ENCODE results near the gene TKTL1.

TKTL1 gene

DNA sequence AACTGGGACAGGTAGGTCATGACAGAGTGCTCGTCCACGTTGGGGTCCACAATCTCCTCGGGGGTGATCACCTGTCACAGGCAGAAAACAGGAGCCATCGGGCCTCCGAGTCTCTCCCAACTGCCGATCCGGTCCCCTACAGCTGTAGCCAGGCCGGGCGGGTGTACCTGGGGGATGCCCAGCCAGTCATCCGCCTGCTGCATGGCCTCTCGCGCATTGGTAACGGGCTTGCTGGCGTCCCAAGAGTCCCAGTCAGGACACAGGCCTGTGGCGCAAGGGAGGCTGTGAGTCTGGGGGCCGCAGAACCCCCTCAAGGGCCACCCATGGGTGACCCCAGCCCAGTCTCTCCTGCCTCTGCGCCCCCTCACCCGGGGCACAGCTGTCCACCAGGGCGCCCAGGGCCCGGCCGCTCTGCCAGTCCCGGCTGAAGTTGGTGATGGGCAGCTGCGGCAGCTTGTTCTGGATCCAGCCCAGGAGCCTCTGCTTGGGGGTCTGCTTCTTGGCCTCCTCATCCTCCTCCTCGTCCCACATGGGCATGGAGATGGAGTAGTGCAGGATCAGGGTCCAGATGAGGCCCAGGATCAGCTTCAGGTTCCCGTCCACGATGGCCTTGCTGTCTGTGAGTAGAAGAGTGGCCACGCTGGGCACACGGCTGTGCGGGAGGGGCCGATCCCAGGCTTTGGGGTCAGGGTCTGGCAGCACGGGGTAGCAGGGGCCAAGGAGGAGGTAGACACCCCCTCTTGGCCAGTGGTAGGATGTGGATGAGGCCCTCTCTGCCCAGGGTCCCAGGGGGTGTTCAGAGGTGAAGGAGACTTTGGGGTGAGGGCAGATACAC lies 72.1 kb downstream of the TKTL1 start:
- Mint-ChIP-seq H3K27ac (peak overlapping the region; percentile 90), H3K36me3 (ENCODE audit: low read depth) (peaks cover 42% of the 10 kb centered on the region), H3K9me3 (no peaks in the 10 kb centered on the region), H3K4me3 (peak overlapping the region; percentile 90), H3K27me3 (ENCODE audit: low read depth) (no peaks in the 10 kb centered on the region), H3K4me1 (ENCODE audit: low read depth) (peaks cover 14% of the 10 kb centered on the region)
- DNase-seq (ENCODE audit: low spot score): no peak

- Mint-ChIP-seq H3K4me1 (ENCODE audit: low read depth) (peaks cover 17% of the 10 kb centered on the region), H3K36me3 (ENCODE audit: low read depth) (peaks cover 37% of the 10 kb centered on the region), H3K27ac (peak overlapping the region; percentile 90), H3K27me3 (ENCODE audit: low read depth) (no peaks in the 10 kb centered on the region), H3K9me3 (no peaks in the 10 kb centered on the region), H3K4me3 (peak overlapping the region; percentile 90)
- peak; percentile 90 for DNase-seq (ENCODE audit: low spot score)
These were observed 73.2 kb downstream of the TKTL1 start for GRCh38 chrX:154368630-154369448.

DNA sequence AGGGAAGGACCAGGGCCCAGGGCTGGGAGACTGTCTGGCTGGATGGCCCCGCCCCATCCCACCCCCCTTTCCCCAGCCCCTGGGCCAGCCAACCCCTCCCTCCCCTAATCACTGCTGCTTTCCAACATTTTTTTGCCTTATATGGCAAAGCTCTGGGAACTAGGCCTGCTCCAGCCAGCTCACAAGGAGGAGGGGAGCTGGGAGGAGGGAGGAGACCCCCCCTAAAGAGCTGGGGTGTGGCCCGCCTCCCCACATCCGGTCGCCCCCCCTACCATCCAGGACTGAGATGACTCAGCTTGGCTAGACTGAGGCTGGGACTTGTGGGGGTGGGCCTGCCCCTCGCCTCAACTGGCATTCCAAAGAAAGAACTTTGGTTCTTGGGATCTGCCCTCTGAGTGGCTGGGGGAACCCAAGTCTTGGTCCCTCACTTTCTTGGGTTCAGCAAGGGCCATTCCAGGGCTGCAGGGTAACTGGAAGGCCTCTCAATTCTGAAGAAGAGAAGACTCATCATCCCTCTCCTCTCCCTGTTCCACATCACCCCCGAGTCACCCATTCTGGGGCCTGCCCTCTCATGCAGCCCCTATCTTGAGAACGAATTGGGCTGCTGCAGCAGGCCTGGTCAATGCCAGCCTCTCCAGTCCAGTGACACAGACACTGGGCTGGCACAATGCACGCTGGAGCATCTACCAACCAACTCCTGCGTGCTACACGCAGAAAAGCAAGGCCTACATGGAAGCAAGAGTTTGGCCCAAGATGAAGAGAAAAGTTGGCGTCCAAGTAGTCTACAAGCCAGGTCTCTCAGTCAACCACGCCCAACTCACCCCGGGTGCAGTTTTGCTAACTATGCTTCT lies 74.1 kb downstream of the TKTL1 start:
- Mint-ChIP-seq H3K36me3 (ENCODE audit: low read depth) (peaks cover 36% of the 10 kb centered on the region), H3K9me3 (no peaks in the 10 kb centered on the region), H3K27me3 (ENCODE audit: low read depth) (no peaks in the 10 kb centered on the region), H3K4me1 (ENCODE audit: low read depth) (peaks cover 16% of the 10 kb centered on the region), H3K27ac (peak overlapping the region; percentile 67), H3K4me3 (peak overlapping the region; percentile 97)
- DNase-seq (ENCODE audit: low spot score): peak; percentile 70

GRCh38 chrX:154370300-154371016 lies 74.9 kb downstream of the TKTL1 start:
- H3K36me3 Mint-ChIP-seq (ENCODE audit: low read depth): peaks cover 30% of the 10 kb centered on the region
- H3K27ac Mint-ChIP-seq: peak overlapping the region; percentile 75
- H3K27me3 Mint-ChIP-seq (ENCODE audit: low read depth): no peaks in the 10 kb centered on the region
- H3K4me3 Mint-ChIP-seq: peak overlapping the region; percentile 97
- no peaks in the 10 kb centered on the region for H3K9me3 Mint-ChIP-seq
- peaks cover 14% of the 10 kb centered on the region for H3K4me1 Mint-ChIP-seq (ENCODE audit: low read depth)
- DNase-seq (ENCODE audit: low spot score): no peak

- H3K4me3 Mint-ChIP-seq: peak overlapping the region; percentile 76
- peaks cover 28% of the 10 kb centered on the region for H3K36me3 Mint-ChIP-seq (ENCODE audit: low read depth)
- peak overlapping the region; percentile 75 for H3K27ac Mint-ChIP-seq
- H3K27me3 Mint-ChIP-seq (ENCODE audit: low read depth): no peaks in the 10 kb centered on the region
- H3K4me1 Mint-ChIP-seq (ENCODE audit: low read depth): peaks cover 14% of the 10 kb centered on the region
- DNase-seq (ENCODE audit: low spot score): peak; percentile 89
- H3K9me3 Mint-ChIP-seq: no peaks in the 10 kb centered on the region
These were observed 75.6 kb downstream of the TKTL1 start for GRCh38 chrX:154371017-154371788.

DNA sequence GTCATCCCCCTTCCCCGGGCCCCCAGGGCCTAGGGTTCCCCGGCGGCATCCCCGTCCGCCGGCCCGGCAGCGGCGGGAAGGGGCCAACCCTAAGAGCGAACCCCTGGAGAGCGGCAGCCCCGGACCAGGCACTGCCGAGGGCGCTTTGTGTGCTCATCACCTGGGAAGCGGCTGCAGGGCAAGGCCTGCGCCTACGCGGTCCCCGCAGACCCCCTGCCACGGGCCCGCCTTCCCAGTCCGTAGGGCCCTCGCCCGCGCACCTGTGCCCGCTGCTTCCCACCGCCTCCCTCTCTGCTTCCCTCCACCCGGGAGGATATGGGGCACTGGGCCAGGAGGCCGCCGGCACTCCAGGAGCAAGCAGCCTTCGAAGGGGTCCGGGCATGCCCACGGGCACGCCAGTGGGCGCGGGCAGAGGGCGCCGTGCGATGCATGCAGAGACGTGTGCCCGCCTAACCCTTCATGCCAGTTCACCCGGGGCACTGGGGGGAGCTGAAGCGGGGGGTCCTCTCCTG lies 76.2 kb downstream of the TKTL1 start:
- Mint-ChIP-seq H3K4me1 (ENCODE audit: low read depth) (peaks cover 14% of the 10 kb centered on the region), H3K4me3 (peak overlapping the region; percentile 82), H3K27ac (no peak overlapping the region), H3K27me3 (ENCODE audit: low read depth) (no peaks in the 10 kb centered on the region), H3K36me3 (ENCODE audit: low read depth) (peaks cover 25% of the 10 kb centered on the region), H3K9me3 (no peaks in the 10 kb centered on the region)
- no peak for DNase-seq (ENCODE audit: low spot score)

DNA sequence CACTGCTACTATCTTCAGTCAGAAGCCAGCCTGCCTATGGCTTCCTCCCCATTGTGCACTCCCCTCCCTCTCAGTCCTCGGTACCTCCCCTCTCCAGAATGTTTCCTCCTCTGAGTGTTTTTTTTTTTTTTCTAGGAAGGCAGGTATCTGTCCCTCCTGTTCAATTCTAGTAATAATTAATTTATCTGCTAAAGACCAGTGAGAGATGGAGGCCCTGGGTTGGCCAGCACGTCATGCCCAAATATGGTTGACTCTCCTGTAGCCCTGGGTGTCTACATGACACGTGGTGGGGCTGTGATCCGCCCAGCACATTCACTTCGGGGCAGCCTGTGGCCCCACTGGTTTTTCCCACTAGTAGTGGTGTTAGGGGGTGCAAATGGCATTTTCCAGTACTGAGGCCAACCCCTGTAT lies 77.0 kb downstream of the TKTL1 start:
- Mint-ChIP-seq H3K27me3 (ENCODE audit: low read depth) (no peaks in the 10 kb centered on the region), H3K4me1 (ENCODE audit: low read depth) (peaks cover 18% of the 10 kb centered on the region), H3K36me3 (ENCODE audit: low read depth) (peaks cover 21% of the 10 kb centered on the region), H3K27ac (peak overlapping the region; percentile 80), H3K4me3 (peak overlapping the region; percentile 82), H3K9me3 (no peaks in the 10 kb centered on the region)
- no peak for DNase-seq (ENCODE audit: low spot score)

DNA sequence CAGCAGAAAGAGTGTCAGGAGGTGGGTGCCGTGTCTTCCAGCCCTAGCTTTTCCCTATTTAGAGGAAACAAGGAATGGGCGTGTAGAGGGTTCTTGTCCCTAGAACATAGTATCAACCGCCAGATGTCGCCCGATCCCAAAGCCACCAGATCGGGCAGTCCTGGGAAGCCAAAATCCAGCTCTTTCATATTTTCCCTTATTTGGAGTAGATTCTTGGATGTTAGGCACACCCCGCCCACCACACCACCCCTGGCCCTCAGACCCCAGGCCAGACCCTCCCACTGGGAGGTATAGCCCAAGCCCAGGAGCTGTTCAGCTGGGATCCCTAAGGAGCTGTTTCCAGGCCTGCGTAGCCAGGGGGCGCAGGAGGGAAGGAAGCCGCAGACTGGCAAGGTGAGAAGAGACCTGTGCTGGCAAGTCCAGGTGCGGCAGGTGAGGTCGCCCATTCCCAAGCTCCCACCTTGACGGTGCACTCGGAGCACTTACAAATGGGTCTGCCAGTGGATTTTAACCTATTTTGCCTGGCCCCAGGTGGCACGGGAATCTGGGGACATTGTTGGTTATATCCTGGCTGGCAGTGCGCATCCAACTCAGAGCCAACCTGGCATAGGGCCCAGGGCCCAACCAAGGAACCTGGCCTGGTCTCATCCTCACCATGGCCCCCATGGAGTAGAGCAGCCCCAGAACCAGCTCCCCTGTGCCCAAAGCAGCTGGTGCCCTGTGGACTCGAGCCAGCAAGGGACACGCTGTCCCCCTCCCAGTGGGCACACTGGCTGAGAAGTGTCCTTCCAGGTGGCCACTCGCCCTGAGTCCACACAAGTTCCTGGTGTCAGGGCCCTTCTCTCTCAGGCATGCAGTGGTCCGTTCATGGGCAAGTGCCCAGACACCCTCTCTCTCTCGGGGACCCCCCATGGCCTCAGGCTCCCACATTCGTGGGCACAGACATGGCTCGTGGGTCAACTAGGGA lies 78.0 kb downstream of the TKTL1 start:
- Mint-ChIP-seq H3K4me1 (ENCODE audit: low read depth) (peaks cover 13% of the 10 kb centered on the region), H3K4me3 (peak overlapping the region; percentile 77), H3K36me3 (ENCODE audit: low read depth) (peaks cover 14% of the 10 kb centered on the region), H3K27ac (no peak overlapping the region), H3K27me3 (ENCODE audit: low read depth) (no peaks in the 10 kb centered on the region), H3K9me3 (no peaks in the 10 kb centered on the region)
- DNase-seq (ENCODE audit: low spot score): no peak

DNA sequence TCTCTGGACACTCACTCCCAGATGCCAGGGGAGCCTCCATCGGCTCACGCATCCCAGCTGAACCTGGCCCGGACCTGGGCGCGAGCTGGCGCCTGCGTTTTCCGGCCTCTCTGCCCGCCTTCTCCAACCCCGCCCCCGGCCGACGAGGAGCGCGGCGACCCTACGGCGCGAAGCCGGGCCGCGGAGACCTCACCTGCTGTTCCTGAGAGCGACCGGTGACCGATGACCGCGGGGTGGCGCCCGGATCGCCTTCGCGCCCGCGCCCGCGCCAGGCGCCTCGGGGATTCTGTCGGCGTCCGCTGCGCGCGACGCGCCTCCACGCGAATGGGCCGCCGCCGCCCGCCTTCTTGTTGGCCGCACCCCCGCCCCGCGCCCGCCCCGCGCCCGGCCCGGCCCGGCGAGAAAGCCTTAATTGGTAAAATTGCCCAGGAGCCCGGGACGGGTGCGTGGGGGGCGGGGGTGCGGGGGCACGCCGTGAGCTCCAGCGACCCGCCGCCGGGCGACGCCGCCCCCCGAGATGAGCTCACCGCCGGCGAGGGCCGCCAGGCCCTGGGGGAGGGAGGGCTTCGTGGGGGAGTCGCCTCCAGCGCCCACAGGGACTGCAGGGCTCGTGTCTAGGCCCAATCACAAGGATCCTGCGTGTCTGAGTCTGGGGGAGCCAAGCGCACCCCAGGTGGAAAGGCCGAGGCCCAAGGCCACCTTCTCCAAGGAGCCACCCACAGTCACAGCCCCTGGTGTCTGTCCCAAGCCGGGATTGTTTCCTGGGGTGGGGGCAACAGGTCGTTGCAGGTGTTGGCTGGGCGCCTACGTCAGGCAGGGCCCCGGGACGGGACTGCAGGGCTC lies 78.9 kb downstream of the TKTL1 start, which contains the start of gene FLNA:
Gene FLNA (minus strand): TSS at position 322 of the 843 bp plus-strand sequence. CDS start 3,389 bp downstream, outside the sequence.
- Mint-ChIP-seq H3K27ac (peak within 1 kb of the TSS; percentile 3), H3K36me3 (ENCODE audit: low read depth) (peaks cover 9% of the 10 kb centered on the region), H3K27me3 (ENCODE audit: low read depth) (no peaks in the 10 kb centered on the region), H3K4me3 (peak within 1 kb of the TSS; percentile 77), H3K9me3 (no peaks in the 10 kb centered on the region), H3K4me1 (ENCODE audit: low read depth) (peaks cover 13% of the 10 kb centered on the region)
- peak; percentile 40 for DNase-seq (ENCODE audit: low spot score)

DNA sequence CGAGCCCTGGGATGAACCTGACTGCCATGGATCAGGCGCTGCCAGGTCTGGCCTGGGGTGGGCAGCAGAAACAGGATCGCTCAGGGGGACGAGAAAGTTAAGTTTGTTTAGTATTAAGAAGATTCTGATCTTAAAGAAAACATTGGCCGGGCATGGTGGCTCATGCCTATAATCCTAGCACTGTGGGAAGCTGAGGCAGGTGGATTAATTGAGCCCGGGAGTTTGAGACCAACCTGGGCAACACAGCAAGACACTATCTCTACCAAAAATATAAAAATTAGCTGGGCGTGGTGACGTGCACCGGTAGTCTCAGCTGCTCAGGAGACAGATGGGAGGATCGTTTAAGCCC lies 79.5 kb downstream of the TKTL1 start:
- Mint-ChIP-seq H3K4me3 (peak overlapping the region; percentile 45), H3K36me3 (ENCODE audit: low read depth) (peaks cover 7% of the 10 kb centered on the region), H3K27me3 (ENCODE audit: low read depth) (no peaks in the 10 kb centered on the region), H3K27ac (peak overlapping the region; percentile 3), H3K9me3 (no peaks in the 10 kb centered on the region), H3K4me1 (ENCODE audit: low read depth) (peaks cover 13% of the 10 kb centered on the region)
- no peak for DNase-seq (ENCODE audit: low spot score)

GRCh38 chrX:154376774-154377173 lies 81.2 kb downstream of the TKTL1 start:
- Mint-ChIP-seq H3K27me3 (ENCODE audit: low read depth) (no peaks in the 10 kb centered on the region), H3K9me3 (no peaks in the 10 kb centered on the region), H3K36me3 (ENCODE audit: low read depth) (peaks cover 12% of the 10 kb centered on the region), H3K4me1 (ENCODE audit: low read depth) (peaks cover 18% of the 10 kb centered on the region), H3K27ac (peak overlapping the region; percentile 57), H3K4me3 (no peak overlapping the region)
- no peak for DNase-seq (ENCODE audit: low spot score)
